GM23248 (cell line): ENCODE results near the gene CEL. TPM values are rescaled to one million over a fixed set of nuclear protein-coding genes. Genes with fewer than 3 reads are reported as not detected.

Experiments used
- DNase-seq: peaks from one replicate; pipeline ENCODE4 v3.0.0-alpha.2; 2015
- H2AFZ ChIP-seq: fragments of 200-600 bp; sonication (generic); 2 replicates; pipeline ENCODE4 v1.6.1; 2016; ENCODE audit warnings: antibody characterized with exemption
- H3F3A ChIP-seq: fragments of 200-600 bp; sonication (generic); 2 replicates; pipeline ENCODE4 v1.6.1; 2016; ENCODE audit warnings: mild to moderate bottlenecking, antibody characterized with exemption, mixed run types; ENCODE audit not compliant: insufficient read depth
- H3K27ac ChIP-seq: fragments of 200-600 bp; sonication (generic); 2 replicates; pipeline ENCODE4 v1.5.1; 2016; ENCODE audit warnings: mild to moderate bottlenecking
- H3K27me3 ChIP-seq: fragments of 200-600 bp; sonication (generic); replicated peaks from 2 replicates; pipeline ENCODE4 v1.6.1; 2016; ENCODE audit warnings: mild to moderate bottlenecking; ENCODE audit not compliant: insufficient read depth
- H3K36me3 ChIP-seq: fragments of 200-600 bp; sonication (generic); 2 replicates; pipeline ENCODE4 v1.6.1; 2016; ENCODE audit warnings: low read depth, mild to moderate bottlenecking
- H3K4me1 ChIP-seq: fragments of 200-600 bp; sonication (generic); 2 replicates; pipeline ENCODE4 v1.6.1; 2016; ENCODE audit warnings: mild to moderate bottlenecking; ENCODE audit not compliant: insufficient read depth
- H3K4me2 ChIP-seq: fragments of 200-600 bp; sonication (generic); one replicate; pipeline ENCODE4 v1.6.1; 2016; ENCODE audit warnings: mild to moderate bottlenecking; ENCODE audit not compliant: unreplicated experiment
- H3K4me3 ChIP-seq: fragments of 200-600 bp; sonication (generic); 2 replicates; pipeline ENCODE4 v1.5.1; 2016; ENCODE audit warnings: mild to moderate bottlenecking
- H3K79me2 ChIP-seq: fragments of 200-600 bp; sonication (generic); 2 replicates; pipeline ENCODE4 v1.6.1; 2016; ENCODE audit warnings: mild to moderate bottlenecking; ENCODE audit not compliant: insufficient read depth
- H3K9ac ChIP-seq: fragments of 200-600 bp; sonication (generic); 2 replicates; pipeline ENCODE4 v1.6.1; 2016; ENCODE audit warnings: mild to moderate bottlenecking
- H3K9me2 ChIP-seq: fragments of 200-600 bp; sonication (generic); 2 replicates; pipeline ENCODE4 v1.6.1; 2016; ENCODE audit warnings: mixed run types, mild to moderate bottlenecking, moderate library complexity; ENCODE audit not compliant: insufficient read depth
- H3K9me3 ChIP-seq: fragments of 200-600 bp; sonication (generic); one replicate; pipeline ENCODE4 v1.6.1; 2017; ENCODE audit warnings: low read depth
- H4K20me1 ChIP-seq: fragments of 200-600 bp; sonication (generic); 2 replicates; pipeline ENCODE4 v1.6.0; 2016; ENCODE audit not compliant: insufficient read depth
- EZH2 ChIP-seq: fragments of 200-600 bp; sonication (generic); IDR thresholded peaks from 2 replicates; pipeline ENCODE4 v1.6.1; 2018; ENCODE audit warnings: antibody characterized with exemption, mild to moderate bottlenecking; ENCODE audit not compliant: insufficient read depth, poor library complexity, severe bottlenecking
- EZH2phosphoT487 ChIP-seq: fragments of 200-600 bp; sonication (generic); IDR thresholded peaks from 2 replicates; pipeline ENCODE4 v1.6.1; 2018; ENCODE audit warnings: antibody characterized with exemption, moderate library complexity, mild to moderate bottlenecking, low read depth; ENCODE audit not compliant: insufficient read depth
- WGBS, 2 experiments: methylation state at CpG; one replicate each; pipeline ENCODE4 v1.1.6; 2015 to 2017; ENCODE audit warnings: low lambda C conversion rate in 2 of 2, low coverage in 1 of 2; ENCODE audit errors: missing lambda C conversion rate in 2 of 2; 5-methylcytosine and 5-hydroxymethylcytosine counted together
- in situ Hi-C: fragments of 300-500 bp; cut with MboI; formaldehyde crosslinking; loops from 2 replicates; pipeline ENCODE4 v1.15.0; 2020
- polyA plus RNA-seq: library from polyadenylated mRNA; unstranded; fragments of >200 nt; fragmentation: Nextera tagmentation; extraction: Ambion mirVana; gene quantifications from 2 replicates; pipeline ENCODE4 v1.2.1, GENCODE V29; 2016
- total RNA-seq: library from RNA; depleted of rRNA; stranded (reverse); fragments of >200 nt; shearing (Covaris generic); gene quantifications from 2 replicates; pipeline ENCODE4 v1.2.3, GENCODE V29; 2014

The CEL gene
- total and polyA plus RNA-seq, 2 experiments from 2014 or later, result 0.22 TPM; not detected in 1

- Histone ChIP-seq H3K4me3 (no peak overlapping the region), H3K4me1 (no peaks in the 10 kb centered on the region), H3K27me3 (no peaks in the 10 kb centered on the region), H4K20me1 (peaks cover 4% of the 10 kb centered on the region; the same call in 1 of the 2 replicates), H3F3A (no peaks in the 10 kb centered on the region), H3K27ac (no peak overlapping the region), H3K9me3 (no peaks in the 10 kb centered on the region), H3K79me2 (peaks cover 45% of the 10 kb centered on the region), H3K36me3 (peaks cover 9% of the 10 kb centered on the region; the same call in 1 of the 2 replicates), H3K9me2 (no peaks in the 10 kb centered on the region), H3K9ac (no peak overlapping the region), H3K4me2 (no peak overlapping the region), H2AFZ (no peak overlapping the region)
- TF ChIP-seq EZH2phosphoT487 (no peak), EZH2 (no peak)
- DNase-seq, result no peak
- in situ Hi-C loops, result loop anchor here (10.0 to 25.0 kb wide), 2 partner anchors 103 to 445 kb away; partner anchors contain the start of gene SLC2A6
- 93 to 94% methylated on average over 9 of the region's 9 CpGs for WGBS, 2 experiments
Measured at GRCh38 chr9:133041958-133042357, 19.8 kb upstream of the CEL start.

- Histone ChIP-seq H3K36me3 (peaks cover 9% of the 10 kb centered on the region; the same call in 1 of the 2 replicates), H3K4me3 (no peak overlapping the region), H3K9me2 (no peaks in the 10 kb centered on the region), H3F3A (no peaks in the 10 kb centered on the region), H3K4me1 (no peaks in the 10 kb centered on the region), H3K9me3 (no peaks in the 10 kb centered on the region), H3K27ac (no peak overlapping the region), H2AFZ (no peak overlapping the region), H3K9ac (no peak overlapping the region), H4K20me1 (peaks cover 4% of the 10 kb centered on the region; the same call in 1 of the 2 replicates), H3K27me3 (no peaks in the 10 kb centered on the region), H3K4me2 (no peak overlapping the region), H3K79me2 (peaks cover 38% of the 10 kb centered on the region)
- no peak for DNase-seq
- in situ Hi-C loops, result loop anchor here (10.0 to 25.0 kb wide), 2 partner anchors 102 to 445 kb away; partner anchors contain the start of gene SLC2A6
- TF ChIP-seq EZH2 (no peak), EZH2phosphoT487 (no peak)
- WGBS, 2 experiments, result 75 to 77% methylated on average over 8 of the region's 8 CpGs
Measured at GRCh38 chr9:133042676-133043075, 19.1 kb upstream of the CEL start.

- H3K4me1 ChIP-seq, result no peaks in the 10 kb centered on the region
- no peak overlapping the region for H3K4me2 ChIP-seq
- no peaks in the 10 kb centered on the region for H3F3A ChIP-seq
- H3K9ac ChIP-seq, result no peak overlapping the region
- TF ChIP-seq EZH2 (no peak), EZH2phosphoT487 (no peak)
- 94 to 97% methylated on average over 13 to 16 of the region's 16 CpGs for WGBS, 2 experiments
- H4K20me1 ChIP-seq, result peaks cover 4% of the 10 kb centered on the region; the same call in 1 of the 2 replicates
- no peak overlapping the region for H3K27ac ChIP-seq
- H3K9me3 ChIP-seq, result no peaks in the 10 kb centered on the region
- no peak overlapping the region for H2AFZ ChIP-seq
- peaks cover 9% of the 10 kb centered on the region; the same call in 1 of the 2 replicates for H3K36me3 ChIP-seq
- peaks cover 30% of the 10 kb centered on the region for H3K79me2 ChIP-seq
- H3K9me2 ChIP-seq, result no peaks in the 10 kb centered on the region
- in situ Hi-C loops, result loop anchor here (10.0 to 25.0 kb wide), 2 partner anchors 101 to 444 kb away; partner anchors contain the start of gene SLC2A6
- no peak overlapping the region for H3K4me3 ChIP-seq
- no peaks in the 10 kb centered on the region for H3K27me3 ChIP-seq
- DNase-seq, result no peak
Measured at GRCh38 chr9:133043449-133044035, 18.2 kb upstream of the CEL start.

GRCh38 chr9:133044125-133044524 is 17.7 kb upstream of the CEL start:
- Histone ChIP-seq H3K9me3 (no peaks in the 10 kb centered on the region), H4K20me1 (peaks cover 4% of the 10 kb centered on the region; the same call in 1 of the 2 replicates), H2AFZ (no peak overlapping the region), H3K79me2 (peaks cover 24% of the 10 kb centered on the region), H3K27ac (no peak overlapping the region), H3F3A (no peaks in the 10 kb centered on the region), H3K9ac (no peak overlapping the region), H3K4me1 (no peaks in the 10 kb centered on the region), H3K9me2 (no peaks in the 10 kb centered on the region), H3K4me2 (no peak overlapping the region), H3K36me3 (peaks cover 9% of the 10 kb centered on the region; the same call in 1 of the 2 replicates), H3K27me3 (no peaks in the 10 kb centered on the region), H3K4me3 (no peak overlapping the region)
- no peak for DNase-seq
- in situ Hi-C loops, result loop anchor here (10.0 to 25.0 kb wide), 2 partner anchors 101 to 443 kb away; partner anchors contain the start of gene SLC2A6
- 77 to 82% methylated on average over 6 of the region's 6 CpGs for WGBS, 2 experiments
- TF ChIP-seq EZH2phosphoT487, result no peak
- no peak for TF ChIP-seq EZH2
